VCaP (cell line): ENCODE measurements around the gene SHISA3.

ENCODE experiments used
- H3K27ac ChIP-seq: fragments of 450-650 bp; 2 replicates; pipeline ENCODE4 v1.5.1; 2017
- CTCF ChIP-seq: fragments of 450-650 bp; conservative IDR thresholded peaks from 2 replicates; pipeline ENCODE4 v1.5.1; 2017; ENCODE audit warnings: mild to moderate bottlenecking, moderate library complexity

The SHISA3 gene

GRCh38 chr4:42360256-42360669 is 37.0 kb upstream of the SHISA3 start:
- peak overlapping the region; percentile 77 for H3K27ac ChIP-seq
- no peak for TF ChIP-seq CTCF

GRCh38 chr4:42361456-42361855 is 35.8 kb upstream of the SHISA3 start:
- H3K27ac ChIP-seq: 0 out of 2 replicates have a peak overlapping the region, but pooled peaks have one; percentile 77
- TF ChIP-seq CTCF: no peak

GRCh38 chr4:42362591-42362990 is 34.7 kb upstream of the SHISA3 start:
- no peak for TF ChIP-seq CTCF
- H3K27ac ChIP-seq: no peak overlapping the region

- TF ChIP-seq CTCF: no peak
- no peak overlapping the region for H3K27ac ChIP-seq
Observed at GRCh38 chr4:42363614-42364013, 33.7 kb upstream of the SHISA3 start.

- TF ChIP-seq CTCF: no peak
- H3K27ac ChIP-seq: no peak overlapping the region
Observed at GRCh38 chr4:42364266-42365053, 32.8 kb upstream of the SHISA3 start.

GRCh38 chr4:42366959-42367358 is 30.3 kb upstream of the SHISA3 start:
- H3K27ac ChIP-seq: no peak overlapping the region
- TF ChIP-seq CTCF: no peak

GRCh38 chr4:42369489-42369888 is 27.8 kb upstream of the SHISA3 start:
- TF ChIP-seq CTCF: no peak
- H3K27ac ChIP-seq: no peak overlapping the region
